Brain pericyte (primary cell): ENCODE data around the gene LMX1B.
"Not testable (repeated sequence)": the region's sequence is repeated elsewhere in the genome, so short reads cannot be mapped to it uniquely, and the experiment has no call there.

Experiments used
- DNase-seq: peaks from one replicate; pipeline ENCODE4 v3.0.0-alpha.2; 2012; ENCODE audit warnings: low read depth, low spot score

Gene LMX1B

DNA sequence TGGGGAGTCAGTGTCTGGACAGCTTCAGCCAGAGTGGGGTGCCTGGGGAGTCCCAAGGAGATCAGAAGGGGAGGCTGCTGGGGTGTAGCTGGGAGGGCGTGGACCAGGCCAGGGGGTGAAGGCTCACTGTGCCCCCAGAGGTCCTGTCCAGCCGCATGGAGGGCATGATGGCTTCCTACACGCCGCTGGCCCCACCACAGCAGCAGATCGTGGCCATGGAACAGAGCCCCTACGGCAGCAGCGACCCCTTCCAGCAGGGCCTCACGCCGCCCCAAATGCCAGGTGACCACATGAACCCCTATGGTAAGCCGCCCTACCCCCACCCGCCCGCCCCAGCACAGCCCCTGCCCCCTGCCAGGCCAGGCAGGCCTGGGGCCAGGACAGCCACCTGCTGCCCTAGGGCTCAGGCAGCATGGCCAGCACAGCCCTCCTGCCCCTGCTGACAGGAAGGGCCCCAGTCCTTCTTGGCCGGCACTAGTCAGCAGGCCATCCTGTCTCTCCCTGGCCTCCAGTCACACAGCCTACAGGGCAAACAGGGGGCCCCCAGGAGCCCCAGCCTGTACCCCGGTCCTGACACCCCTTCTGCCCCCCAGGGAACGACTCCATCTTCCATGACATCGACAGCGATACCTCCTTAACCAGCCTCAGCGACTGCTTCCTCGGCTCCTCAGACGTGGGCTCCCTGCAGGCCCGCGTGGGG, 82.1 kb downstream of the LMX1B start:
- no peak for DNase-seq

DNA sequence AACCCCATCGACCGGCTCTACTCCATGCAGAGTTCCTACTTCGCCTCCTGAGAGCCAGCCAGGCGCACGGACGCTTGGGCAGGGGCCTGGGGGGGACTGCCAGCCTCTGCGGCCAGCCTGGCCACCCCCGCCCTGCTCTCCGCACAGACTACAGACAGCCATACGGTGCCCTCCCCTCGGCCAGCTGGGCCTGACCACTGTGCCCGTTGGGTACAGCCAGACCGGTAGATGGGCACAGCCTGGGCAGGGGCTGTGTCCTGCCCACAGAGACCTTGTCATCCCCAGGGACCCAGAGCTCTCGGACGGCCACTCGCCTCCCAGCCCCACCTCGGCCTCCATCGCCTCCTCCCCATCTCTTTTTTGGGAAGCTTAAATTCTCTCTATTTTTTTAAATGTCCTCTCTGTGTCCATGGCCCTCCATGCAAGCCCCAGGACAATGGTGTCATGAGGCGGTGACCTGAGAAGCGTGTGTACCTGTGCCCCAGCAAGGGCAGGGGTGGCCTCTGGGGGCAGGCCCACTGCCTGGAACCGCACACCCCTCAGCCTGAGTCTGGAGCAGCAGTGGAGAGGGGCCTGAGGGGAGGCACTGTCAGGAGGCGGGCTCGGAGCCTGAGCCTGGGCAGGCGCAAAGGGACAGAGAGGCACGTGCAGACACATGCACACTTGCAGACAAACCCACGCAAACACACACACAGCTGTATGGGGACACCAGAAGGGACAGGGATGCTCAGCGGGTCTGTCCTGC, 82.8 kb downstream of the LMX1B start:
- DNase-seq = no peak

DNA sequence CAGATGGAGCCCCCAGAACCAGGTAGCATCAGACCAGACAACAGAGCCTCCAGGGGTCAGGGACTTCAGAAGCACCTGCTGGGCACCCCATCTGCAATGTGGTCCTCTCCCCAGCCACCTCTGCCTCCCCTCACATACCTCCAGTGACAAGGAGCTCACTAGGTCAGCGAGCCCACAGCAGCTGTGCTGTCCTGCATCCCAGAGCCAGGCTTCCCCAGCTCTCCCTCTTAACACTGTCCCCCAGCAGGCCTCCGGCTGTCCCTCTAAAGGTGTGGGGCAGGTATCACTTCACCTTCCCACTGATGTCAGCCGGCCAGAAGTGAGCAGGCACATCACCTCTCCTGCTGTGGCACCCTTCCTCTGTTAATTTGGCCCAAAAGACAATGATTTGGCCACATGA, 83.6 kb downstream of the LMX1B start:
- DNase-seq = no peak

DNA sequence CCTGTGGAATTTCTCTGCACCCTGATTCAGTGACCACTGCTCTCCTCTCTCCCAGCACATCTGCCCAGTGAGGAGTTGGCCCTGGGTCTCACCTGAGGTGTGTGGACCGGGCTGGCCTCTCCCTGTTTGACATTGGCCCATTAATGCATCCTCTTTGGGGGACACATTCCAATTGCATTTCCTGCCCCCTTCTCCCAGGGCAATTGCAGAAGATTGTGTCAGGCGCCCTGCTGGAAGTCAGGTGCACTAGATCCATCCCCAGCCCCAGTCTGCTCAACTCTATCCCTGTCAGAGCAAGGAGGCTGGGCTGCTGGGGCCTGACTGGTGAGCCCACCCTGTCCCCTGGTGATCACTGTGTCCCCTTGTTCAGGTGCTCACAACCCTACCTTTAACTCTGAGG, 84.5 kb downstream of the LMX1B start:
- no peak for DNase-seq

DNA sequence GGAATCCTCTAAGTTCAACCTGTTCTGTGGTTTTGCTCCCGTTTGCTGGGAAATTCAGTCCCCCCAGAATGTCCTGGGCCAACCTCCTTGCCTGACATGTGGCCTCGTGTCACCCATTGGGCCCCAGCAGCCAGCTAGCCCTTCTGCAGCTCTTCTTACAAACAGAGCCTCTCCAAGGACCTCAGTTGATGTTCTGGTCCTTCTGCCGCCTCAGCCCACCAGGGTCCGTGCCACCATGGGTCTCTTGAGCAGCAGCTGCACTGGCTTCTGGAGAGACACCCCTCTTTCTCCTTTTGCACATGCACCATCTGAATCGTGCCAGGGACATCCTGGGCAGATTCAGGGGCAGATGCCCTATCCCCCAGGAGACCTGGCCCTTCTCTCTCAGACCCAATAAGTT, 85.0 kb downstream of the LMX1B start:
- DNase-seq = no peak

DNA sequence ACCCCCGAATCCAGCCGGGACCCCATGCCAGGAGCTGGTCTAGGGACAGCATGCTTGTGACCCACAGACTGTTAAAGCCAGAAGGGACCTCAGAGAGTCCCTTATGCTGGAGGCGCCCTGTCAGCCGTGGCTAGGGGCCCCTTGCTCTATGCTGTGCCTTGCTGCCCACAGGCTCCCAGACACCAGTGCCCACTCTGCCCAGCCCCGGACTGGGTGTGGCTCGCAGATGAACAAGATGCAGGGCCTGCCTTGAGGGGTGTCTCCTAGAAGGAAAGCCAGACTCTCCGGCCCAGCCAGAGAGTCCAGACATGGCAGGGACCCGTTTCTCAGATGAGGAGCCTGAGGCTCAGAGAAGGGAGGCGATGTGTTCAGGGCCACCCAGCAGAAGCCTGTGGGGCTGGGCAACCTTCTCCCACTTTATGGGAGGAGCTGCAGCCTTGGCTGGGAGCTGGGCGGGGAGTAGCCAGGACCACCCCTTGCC, 85.7 kb downstream of the LMX1B start:
- no peak for DNase-seq

DNA sequence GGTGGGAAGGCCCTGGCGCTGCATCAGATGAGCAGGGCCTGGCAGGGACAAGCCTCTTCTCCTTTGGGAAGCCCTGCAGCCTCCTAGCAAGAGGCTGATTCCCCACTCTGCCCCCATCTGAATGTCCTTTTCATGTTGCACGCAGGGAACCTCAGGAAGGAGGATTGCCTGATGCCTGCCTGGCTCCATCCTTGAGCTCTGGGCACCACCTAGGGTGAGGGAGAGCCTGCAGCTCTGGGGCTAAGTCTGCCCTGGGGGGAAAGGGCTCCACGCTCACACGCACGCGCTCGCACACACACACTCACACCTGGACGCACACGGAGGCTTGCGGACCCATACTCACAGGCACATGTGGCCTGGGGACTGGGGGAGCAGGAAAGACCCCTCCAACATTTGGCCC, 86.6 kb downstream of the LMX1B start:
- no peak for DNase-seq

DNA sequence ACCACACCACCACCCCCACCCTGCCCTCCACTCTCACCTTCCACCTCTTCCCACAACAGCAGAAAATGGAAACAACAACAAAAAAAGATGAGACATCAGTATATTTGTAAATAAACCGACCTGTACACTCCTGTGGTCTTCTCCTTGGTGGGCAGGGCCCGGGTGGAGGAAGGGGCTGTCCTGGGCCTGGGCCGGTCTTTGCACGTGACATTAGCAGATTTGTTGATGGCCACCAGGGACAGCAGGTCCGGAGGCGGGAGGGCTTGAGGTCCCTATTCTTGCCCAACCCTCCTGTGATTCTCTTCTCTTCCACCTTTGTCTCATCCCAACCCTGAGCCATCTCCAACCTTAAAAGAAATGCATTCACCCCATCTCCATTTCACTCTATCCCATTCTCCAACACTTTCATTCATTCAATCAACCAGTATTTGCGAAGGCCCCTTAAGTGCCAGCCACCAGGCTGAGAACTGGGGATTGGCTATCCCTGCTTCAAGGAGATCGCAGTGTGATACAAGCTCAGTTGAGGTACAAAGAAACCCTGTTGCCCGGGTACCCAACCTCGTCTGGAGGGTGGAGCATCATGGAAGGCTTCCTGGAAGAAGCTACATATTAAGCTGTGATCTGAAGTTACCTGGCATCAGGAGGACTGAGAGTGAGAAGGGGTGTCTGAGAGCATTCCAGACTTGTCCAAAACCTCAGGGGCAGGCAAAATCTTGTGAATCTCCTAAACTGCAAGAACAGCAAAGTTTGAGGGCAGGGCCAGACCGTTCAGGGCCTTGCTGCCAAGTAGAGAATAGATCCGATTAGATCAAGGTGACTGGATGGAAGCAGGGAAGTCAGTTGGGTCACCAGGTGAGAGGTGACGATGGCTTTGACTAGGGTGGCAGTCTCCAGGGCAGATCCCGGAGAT, 87.4 kb downstream of the LMX1B start:
- DNase-seq = no peak

DNA sequence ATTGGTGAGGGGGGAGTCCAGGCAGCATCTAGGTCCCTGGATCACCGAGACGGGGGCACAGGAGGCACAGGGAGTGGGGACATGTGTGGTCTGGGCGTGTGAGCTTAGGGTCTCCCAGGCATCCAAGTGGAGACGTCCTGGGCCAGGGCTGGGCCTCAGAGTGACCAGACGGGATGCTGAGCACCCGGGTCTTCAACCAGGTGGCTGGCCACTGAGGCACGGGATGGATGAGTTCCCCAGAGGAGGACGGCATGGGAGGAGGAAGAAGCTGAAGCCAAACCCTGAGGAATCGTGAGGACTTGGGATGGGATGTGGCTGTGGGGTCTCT, 88.0 kb downstream of the LMX1B start:
- no peak for DNase-seq

DNA sequence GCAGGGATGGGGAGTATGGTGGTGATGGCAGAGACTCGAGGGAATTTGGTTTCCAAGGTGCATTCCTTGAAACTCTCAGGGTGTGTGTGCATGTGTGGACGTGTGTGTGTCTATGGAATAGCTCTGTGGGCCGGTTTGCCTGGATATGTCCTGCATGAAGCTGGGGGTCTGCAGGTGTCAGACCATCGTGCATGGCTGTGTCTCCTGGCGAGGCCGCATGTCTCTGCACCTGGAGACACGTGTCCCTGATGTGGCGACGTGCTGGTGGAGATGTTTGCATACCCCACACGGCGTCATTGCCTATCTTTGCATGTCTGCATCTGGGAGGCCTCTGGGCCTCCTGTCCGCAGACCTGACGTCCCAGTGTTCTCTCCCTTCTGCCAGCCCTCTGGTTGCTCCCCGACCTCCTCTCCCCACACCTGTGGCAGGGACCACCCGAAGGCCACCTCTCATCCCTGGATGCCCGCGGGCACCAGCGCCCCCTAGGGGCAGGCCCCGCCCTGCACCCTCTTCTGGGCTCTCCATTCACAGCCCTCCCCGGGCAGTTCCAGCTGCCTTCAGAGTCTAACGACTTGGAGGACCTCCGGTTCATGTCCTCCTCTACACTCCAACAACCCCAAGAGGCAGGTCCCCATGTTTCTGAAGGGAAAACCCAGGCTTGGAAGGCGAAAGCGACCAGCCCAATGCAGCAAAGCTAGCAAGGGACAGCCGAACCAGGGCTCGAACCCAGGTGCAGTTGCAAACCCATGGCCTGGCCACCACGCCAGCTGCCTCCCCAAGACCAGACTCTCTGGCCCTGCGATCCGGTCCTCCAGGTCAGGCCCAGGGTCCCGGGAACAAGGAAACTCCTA, 88.6 kb downstream of the LMX1B start:
- no peak for DNase-seq

DNA sequence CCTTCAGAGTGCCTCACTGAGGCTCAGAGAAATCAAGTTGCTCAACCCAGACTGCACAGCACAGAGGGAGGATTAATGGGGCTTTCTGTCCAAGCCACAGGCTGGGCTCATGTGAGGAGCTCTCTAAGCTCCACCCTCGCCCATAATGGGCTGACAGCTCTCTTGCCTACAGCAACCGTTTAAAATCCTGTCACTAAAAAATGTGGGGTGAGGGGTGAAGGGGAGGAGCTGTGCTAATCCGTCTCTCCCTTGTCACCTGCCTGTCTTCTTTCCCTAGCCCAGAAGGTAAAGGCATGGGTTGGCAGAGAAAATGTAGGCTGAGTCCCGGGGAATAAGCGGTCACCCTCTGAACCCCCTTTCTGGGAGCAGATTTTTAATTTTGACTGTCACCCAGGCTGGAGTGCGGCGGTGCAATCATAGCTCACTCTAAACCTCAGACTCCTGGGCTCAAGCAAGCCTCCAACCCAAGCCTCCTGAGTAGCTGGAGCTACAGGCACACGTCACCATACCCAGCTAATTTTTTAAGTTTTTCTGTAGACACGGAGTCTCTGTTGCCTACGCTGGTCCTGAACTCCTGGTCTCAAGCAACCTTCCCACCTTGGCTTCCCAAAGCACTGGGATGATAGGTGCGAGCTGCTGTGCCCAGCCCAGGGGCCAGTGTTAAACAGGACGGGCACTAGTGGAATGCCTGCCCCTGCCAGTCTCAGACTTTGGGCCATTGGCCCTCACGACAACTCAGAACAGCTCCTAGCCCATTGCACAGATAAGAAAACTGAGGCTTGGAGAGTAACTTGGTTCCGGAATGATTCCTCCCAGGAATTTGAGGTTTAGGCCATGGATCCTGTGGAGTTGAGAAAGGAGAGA, 89.5 kb downstream of the LMX1B start:
- DNase-seq = no peak

DNA sequence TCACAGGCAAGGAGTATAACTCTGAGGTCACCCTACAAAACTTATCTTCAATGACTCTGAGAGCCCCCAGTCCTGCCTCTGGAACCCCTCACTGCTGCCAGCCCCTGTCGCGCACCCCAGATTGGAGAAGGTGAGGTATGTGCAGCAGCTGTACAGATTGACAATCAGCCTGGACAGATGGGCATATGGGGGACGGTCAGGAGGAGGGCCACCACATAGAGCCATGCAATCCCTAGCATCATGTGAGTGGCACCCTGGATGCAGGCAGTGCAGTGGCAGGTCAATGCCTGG, 90.1 kb downstream of the LMX1B start:
- DNase-seq = no peak

DNA sequence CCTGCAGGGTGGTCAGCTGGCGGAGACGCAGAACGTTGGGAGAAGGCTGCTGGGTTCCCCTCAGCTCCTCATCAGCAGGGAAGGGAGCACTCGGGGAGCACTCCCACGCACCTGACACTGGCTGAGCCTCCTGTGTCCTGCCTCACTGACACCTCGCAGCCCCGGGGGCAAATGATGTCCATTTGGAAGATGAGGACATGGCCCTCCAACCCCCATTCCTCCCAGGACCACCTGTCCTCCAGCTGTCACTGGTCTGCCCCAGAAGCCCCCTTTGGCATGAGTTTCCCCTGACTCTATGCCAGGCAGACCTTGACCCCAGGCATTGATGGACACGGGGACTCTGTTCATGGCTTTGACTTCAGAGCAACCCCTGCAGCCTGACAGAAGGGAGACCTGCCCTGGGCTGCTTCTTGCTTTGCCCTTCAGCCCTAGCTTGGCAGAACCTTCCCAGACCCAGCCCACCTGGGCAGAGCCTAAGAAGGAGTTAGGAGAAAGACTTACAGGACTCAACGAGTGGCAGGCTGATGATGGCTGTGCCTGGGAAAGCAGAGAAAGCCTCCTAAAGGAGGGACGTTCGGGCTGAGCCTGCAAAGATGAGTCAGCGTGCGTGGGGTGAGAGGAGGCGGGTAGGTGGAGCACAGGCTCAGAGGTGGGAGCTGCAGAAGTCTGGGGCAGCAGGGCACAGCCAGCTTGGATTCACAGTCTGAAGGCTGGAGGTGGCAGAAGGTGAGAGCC, 90.6 kb downstream of the LMX1B start:
- no peak for DNase-seq

DNA sequence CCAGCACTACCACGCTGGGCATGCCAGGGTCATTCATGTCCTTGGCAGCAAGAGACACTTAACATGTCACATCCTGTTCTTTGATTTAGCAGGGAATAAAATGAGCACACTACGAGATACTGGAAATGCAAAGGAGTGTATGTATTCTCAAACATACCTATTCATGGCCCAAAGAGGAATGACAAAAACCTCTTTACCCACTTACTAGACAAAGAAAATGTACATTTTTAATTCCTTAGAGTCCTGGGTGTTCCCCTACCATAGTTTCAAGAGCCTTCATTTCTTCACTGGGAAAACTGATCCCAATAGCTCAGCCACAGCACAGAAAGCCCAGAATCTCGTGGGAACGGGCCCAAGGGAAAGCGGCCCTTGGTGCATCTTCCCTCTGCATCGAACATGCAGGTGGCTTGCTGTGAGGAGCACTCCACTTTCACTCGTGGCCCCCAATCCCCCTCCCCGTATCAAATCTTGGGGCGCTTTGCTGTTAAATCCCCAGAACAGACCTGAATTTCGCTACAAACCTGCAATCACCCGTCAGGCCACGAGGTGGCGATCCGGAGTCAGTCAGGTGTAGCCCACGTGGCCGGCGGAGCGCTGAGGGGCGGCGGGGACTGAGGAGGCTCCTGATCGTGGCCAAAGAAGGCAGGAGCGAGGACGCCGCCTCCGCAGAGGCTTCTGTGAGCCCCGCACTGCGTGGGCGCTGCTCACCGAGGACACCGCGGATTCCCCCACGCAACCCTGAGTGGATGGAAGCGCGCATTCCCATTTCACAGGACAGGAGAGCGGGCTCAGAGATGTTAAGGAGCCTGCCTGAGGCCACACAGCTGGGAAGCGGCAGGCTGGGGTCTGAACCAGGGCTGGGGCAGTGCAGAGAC, 91.4 kb downstream of the LMX1B start:
- no peak for DNase-seq

DNA sequence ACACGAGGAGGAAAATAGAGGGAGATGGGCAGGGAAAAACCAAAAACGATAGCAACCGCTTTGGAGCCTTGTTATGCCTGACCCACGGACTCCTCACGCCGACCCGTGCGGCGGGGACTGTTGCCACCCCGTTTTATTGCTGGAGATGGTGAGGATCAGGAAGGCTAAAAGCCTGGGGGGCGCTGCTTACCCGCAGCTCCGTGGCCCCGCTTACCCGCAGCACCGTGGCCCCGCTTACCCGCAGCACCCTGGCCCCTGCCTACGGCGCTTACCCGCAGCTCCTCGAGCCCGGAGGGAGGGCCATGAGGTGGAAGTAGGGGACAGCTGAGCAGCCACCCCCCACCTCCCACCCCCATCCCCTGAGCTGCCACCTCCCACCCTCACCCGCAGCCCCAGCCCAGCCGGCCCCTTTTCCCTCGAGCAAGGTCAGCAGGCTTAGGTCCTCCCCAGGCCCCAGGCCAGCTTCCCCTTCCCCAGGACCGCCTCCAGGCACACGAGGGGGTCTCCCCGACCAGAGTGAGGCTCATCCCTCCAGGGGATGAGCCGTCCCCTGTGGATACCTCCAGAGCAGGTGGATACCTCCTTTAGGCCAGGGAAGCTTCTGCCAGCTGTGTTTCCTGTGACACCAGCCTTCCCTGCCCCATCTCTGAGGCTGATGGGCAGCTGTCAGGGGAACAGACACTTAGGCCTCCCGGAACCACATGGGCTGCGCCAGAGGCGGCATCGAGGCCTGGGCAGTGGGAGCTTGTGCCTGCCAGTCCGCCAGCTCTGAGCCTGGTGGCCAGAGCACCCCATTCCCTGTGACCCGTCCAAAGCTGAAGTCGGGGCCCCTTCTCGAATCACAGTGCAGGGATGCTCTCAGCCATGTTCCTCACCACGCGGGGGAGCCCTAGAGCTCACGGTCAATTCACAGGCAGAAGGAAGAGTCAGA, 92.3 kb downstream of the LMX1B start:
- no peak for DNase-seq

DNA sequence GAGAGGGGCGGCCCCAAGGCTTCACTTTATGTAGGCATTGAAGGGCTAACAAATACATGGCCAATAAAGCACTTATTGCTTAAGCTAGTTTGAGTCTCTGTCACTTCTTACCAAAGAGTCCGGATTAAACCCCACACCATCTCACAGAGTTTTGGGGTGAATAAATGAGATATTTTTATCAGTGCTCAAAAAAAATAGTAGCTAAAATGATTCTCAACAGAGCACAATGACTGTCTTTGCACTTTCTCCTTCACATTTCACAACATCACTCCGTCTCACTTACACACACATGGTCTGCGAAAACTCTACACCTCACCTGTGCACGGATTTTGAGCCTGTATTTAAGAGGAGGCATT, 92.9 kb downstream of the LMX1B start:
- DNase-seq = no peak

DNA sequence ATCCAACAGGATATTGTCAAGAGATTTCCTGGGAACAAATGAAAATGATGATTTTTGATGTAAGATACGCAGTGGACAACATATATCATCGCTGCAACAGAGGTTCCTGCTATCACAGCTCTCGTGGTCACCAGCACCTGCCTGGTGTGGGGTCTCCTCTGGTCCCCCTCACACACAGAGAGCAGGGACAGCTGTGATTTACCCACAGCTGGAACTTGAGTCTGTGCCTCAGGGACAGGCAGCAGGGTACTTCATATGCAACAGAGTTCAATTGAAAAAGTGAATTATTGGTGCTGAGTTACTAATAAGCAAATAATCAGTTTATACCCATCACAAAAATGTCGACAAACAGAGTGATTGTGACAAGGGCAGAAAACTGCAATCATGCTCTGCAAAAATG, 93.4 kb downstream of the LMX1B start:
- no peak for DNase-seq

DNA sequence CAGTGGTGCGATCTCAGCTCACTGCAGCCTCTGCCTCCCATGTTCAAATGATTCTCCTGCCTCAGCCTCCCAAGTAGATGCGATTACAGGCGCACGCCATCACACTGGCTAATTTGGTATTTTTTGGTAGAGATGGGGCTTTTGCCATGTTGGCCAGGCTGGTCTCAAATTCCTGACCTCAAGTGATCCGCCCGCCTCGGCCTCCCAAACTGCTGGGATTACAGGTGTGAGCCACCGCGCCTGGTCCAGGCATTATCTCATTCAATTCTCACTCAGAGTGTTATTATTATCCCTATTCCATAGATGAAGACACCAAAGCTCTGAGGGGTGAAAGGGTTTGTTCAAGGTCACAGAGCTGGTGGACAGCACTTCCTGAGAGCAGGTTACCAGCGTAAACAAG, 94.0 kb downstream of the LMX1B start:
- not testable (repeated sequence) for DNase-seq
